Astrocyte (in vitro differentiated cells and primary cell): Measurements from ENCODE around the gene ARVCF.

Experiments used
- EZH2 ChIP-seq: IDR thresholded peaks from 2 replicates; pipeline ENCODE4 v1.6.1; 2012; ENCODE audit warnings: mild to moderate bottlenecking, low read length, inconsistent platforms; ENCODE audit not compliant: insufficient read depth
- TF ChIP-seq, protein P1 (sequence below): IDR thresholded peaks from 2 replicates; pipeline ENCODE4 v1.5.1; 2011; ENCODE audit warnings: low read depth, mild to moderate bottlenecking, inconsistent platforms, low read length, moderate library complexity; ENCODE audit not compliant: insufficient read depth

DNA sequence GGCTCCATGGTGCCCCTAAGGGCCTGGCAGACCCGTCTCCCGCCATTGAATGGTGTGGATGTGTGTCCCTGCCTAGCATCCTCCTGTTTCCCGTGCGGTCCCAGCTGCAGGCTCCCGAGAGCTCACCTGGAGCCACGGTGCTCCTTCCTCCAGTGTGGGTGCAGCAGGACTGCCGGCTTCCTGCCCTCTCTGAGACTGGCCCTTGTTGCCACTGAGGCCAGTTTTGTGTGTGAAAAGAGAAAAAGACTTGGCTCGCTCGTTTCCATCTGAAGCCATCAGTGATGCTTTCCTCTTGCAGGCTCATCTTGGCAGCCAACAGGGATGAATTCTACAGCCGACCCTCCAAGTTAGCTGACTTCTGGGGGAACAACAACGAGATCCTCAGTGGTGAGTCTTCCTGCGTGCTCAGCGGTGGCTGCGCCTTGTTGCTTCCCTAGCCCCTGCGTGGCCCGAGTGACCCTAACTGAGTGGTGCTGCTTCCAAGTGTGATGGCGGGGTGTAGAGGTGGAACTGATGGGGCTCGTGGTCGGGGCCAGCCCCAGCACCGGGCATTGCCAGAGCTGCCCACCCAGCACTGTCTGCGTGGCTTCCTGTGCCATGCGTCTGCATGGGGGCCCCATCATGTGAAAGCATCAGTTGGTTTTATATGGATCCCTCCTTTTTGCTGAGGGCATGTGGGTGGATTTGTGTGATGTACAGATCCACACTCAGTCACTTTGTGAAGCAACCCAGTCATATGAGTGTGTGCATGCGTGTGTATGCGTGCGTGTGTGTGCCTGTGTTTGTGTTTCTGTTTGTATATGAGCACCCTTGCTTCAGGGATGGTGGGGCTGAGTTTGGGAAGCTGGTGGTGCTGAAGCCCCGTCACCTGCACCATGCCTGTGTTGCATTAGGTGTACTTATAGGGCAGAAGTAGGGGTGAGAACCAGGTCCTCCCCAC is 26.7 kb upstream of the ARVCF start:
- no peak for TF ChIP-seq EZH2
- TF ChIP-seq, protein P1, sequence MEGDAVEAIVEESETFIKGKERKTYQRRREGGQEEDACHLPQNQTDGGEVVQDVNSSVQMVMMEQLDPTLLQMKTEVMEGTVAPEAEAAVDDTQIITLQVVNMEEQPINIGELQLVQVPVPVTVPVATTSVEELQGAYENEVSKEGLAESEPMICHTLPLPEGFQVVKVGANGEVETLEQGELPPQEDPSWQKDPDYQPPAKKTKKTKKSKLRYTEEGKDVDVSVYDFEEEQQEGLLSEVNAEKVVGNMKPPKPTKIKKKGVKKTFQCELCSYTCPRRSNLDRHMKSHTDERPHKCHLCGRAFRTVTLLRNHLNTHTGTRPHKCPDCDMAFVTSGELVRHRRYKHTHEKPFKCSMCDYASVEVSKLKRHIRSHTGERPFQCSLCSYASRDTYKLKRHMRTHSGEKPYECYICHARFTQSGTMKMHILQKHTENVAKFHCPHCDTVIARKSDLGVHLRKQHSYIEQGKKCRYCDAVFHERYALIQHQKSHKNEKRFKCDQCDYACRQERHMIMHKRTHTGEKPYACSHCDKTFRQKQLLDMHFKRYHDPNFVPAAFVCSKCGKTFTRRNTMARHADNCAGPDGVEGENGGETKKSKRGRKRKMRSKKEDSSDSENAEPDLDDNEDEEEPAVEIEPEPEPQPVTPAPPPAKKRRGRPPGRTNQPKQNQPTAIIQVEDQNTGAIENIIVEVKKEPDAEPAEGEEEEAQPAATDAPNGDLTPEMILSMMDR = no peak
